Stimulated activated CD4-positive, alpha-beta T cell treated with anti-CD3 and anti-CD28 coated beads, Interleukin-4, amount 100 ng/mL, for 24 hours (primary cell): Measurements from ENCODE around the gene PXDN.
"Not testable (repeated sequence)": the region's sequence is repeated elsewhere in the genome, so short reads cannot be mapped to it uniquely, and the experiment has no call there.

Experiments used
- DNase-seq: peaks from one replicate; pipeline ENCODE4 v3.0.0-alpha.2; 2020

The PXDN gene

DNA sequence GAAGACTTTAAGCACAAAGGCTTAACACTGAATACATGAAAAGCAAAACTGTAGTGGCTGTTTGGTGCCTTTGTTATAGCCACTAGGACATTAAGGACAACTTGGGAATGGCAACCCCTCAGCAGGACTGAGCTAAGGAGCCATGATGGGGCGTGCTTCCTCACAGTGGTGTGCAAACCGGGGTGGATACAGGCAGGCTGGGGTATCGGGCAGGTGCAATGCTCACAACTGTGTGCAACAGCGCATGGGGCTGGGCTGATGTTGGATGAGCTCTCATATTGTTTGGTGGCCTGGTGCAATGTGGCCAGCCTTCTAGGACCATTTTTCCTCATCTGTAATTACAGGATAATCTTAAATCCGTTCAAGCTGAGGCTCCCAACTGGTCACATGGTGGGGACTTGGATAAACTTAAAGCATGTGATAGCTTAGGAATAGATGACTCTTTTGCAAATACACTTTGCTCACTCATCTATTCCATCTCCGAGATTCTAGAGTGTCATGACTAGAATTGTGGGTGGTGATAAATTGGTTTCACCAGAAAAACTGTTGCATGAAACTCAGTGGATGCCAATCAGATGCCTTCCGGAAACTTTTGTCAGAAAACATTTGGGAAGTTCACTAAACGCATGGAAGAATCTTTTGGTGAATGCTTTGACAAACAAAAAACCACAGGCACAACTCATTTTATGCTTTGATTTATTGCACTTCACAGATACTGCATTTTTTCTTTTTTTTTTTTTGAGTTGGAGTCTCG lies 116.5 kb downstream of the PXDN start:
- no peak for DNase-seq

DNA sequence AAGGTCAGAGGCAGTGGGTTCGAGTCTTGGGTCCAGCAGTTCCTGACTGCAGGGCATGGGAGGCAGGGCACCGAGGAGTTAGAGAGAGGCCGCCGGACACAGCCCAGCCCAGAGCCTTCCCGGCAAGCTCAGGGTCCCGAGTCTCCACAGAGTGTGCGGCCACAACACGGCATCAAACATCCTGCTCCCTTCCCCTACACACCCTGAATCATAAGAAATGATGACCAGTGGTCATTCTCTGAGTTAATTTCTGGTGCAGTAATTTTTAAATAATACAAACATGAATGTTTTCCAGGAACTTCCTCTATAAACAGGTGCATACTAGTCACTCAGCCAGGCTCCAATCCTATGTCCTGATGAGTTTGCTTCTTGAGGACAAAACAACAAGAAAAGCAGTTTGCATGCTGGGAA lies 118.0 kb downstream of the PXDN start:
- DNase-seq: no peak

GRCh38 chr2:1625281-1626001 lies 118.9 kb downstream of the PXDN start:
- DNase-seq: no peak

DNA sequence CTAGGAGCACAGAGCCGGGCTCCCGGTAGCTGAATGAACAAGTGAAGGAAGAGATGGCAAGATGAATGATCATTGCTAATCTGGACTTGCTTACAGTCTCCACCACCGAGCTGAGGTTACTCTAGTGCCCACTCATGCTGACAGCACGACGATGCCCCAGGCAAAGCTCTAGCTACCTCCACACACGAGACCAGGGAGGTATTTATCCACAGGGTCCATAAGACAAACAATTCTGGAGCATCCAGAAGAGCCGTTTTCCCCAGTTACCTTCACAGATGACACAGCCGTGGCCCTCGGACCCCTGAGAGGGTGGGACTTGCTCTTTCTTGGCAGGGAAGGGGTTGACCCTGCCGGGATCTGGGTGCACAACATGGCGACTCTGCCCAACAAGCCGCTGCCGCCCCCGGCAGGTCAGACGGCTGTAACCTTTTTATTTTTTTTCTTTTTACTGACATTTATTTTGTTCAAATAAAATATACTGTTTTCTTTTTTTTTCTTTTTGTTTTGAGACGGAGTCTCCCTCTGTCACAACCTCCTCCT lies 120.3 kb downstream of the PXDN start:
- DNase-seq: no peak

GRCh38 chr2:1622521-1623200 lies 121.7 kb downstream of the PXDN start:
- DNase-seq: no peak

DNA sequence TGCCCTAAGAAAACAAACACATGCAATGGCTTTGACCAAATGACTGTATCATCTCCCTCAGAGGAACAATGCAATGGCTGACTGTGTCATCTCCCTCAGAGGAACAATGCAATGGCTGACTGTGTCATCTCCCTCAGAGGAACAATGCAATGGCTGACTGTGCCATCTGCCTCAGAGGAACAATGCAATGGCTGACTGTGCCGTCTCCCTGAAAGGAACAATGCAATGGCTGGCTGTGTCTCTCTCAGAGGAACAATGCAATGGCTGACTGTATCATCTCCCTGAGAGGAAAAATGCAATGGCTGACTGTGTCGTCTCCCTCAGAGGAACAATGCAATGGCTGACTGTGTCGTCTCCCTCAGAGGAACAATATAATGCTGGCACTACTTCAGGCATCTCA lies 122.3 kb downstream of the PXDN start:
- DNase-seq: not testable (repeated sequence)

DNA sequence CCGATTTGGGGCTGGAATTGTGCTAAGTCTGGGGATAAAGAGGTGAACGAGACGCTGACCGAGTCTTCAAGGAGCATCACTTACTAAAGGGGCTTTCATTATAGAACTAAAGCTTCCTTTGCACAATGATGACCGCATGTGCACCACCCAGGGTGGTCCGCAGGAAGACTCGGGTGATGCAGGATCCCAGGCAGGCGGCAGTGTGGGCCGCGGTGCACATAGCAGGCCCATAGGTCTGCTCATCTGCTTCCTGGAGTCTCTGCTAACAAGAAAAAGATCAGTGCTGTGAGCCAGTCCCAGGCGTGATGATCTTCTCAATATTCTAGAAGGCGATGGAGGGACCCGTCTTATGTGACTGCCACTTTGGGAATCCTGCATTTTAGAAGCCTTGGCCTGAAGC lies 122.8 kb downstream of the PXDN start:
- no peak for DNase-seq

DNA sequence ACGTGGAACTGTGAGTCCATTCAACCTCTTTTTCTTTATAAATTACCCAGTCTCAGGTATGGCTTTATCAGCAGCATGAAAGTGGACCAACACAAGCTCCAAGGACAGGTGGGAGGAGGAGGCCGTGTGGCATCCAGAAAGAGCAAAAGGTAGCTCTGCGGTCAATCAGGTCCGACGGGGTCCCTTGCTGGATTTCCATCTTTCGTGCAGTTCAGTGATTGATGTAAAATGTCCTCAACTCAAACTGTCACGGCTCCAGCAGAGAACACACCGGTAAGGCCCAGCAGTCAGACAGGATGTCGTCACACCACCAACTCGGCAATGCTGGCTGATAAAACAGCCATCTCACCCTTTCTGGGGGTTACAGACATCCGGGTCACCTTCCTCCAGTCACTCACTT lies 123.3 kb downstream of the PXDN start:
- DNase-seq: no peak

- no peak for DNase-seq
These were observed 124.2 kb downstream of the PXDN start for GRCh38 chr2:1620081-1620480.

GRCh38 chr2:1619556-1619955 lies 124.8 kb downstream of the PXDN start:
- no peak for DNase-seq

DNA sequence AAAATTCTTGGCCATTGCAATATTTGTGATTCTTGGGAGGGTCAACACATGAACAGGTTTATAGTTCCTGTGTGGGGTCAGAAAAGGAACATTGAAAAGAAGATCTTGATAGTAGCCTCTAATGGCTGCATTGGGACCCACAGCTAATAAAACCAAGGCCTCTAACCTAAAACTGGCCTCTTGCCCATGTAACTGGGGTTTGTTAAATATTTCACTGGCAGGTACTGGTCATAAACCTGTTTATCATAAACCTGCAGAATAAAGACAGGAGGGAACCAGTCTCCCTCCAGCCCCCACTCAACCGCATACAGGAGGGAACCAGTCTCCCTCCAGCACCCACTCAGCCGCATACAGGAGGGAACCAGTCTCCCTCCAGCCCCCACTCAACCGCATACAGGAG lies 125.3 kb downstream of the PXDN start:
- DNase-seq: no peak

DNA sequence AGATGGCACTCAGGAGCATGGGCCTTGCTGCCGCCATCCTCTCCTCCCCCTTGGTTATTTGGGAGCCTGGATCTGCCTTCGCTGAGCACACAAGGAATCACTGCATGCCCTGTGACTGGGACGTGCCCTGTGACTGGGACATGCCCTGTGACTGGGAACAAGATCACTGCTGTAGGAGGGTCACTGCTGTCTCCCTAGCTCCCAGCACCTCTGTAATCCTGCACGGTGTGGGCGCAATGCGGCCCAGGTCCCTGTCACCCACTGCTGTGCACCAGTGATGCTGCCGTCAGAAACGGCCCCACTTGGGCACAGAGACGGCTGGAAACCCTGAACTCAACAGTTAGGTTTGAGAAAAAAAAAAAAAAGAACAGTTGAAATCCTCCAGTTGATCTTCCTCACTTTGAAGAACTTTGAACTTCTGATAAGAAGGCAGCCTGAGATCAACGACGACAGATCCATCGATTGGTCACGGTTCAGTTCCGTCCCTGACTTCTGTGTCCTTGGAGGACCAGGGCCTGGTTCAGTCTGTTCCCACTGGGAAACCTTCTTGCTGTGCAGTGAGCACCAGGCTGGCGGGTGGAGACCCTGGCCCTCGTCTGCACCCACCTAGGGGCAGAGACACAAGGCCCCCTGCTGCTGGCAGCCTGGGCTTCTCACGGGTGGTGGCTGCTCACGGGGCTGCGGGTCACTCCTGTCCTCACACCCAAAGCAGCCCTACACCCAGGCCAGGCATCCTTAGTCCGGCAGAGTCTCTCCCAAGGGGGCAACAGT lies 125.9 kb downstream of the PXDN start:
- DNase-seq: no peak

GRCh38 chr2:1617425-1618021 lies 126.8 kb downstream of the PXDN start:
- DNase-seq: no peak

DNA sequence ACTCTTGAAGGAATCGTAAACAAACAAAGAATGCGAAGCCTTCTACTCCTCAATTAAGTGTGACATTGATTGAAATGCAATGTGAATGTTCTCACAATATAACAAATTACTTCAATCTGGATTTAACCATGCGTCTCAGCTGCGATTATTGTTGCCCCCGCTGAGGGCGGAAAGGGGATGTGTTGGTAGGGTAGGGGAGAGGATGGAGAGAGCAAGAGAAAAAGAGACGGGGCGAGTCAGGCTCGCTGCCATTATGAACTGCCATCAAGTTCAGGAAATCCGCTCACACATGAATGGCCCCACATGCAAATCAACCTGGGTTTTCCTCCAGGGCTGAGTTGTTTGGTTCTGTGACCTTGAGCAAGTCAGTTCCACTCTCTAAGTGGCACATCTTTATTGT lies 129.8 kb downstream of the PXDN start:
- DNase-seq: no peak

GRCh38 chr2:1613731-1614354 lies 130.5 kb downstream of the PXDN start:
- DNase-seq: no peak

GRCh38 chr2:1613078-1613445 lies 131.3 kb downstream of the PXDN start:
- no peak for DNase-seq

GRCh38 chr2:1612391-1613077 lies 131.8 kb downstream of the PXDN start:
- DNase-seq: no peak

DNA sequence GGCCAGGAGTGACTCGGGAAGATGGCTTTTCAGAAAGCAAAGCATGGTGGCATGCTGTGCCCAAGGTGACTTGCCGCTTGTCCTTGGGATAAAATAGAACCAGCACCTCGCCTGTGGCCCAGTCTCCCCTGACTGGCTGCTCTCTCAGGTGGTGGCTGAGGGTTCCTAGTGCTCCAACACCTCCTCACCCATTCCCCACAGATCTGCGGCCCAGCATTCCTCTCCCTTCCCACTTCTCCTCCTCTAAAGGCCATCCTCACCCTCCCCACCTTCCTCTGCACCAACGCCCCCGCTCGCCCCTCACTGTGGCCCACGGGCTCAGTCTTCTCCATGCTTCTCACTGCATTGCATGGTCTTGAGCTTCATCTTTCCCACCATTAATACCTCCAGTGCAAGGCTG lies 132.4 kb downstream of the PXDN start:
- DNase-seq: no peak

GRCh38 chr2:1610096-1610485 lies 134.2 kb downstream of the PXDN start:
- DNase-seq: no peak

- no peak for DNase-seq
These were observed 134.7 kb downstream of the PXDN start for GRCh38 chr2:1609485-1610095.

DNA sequence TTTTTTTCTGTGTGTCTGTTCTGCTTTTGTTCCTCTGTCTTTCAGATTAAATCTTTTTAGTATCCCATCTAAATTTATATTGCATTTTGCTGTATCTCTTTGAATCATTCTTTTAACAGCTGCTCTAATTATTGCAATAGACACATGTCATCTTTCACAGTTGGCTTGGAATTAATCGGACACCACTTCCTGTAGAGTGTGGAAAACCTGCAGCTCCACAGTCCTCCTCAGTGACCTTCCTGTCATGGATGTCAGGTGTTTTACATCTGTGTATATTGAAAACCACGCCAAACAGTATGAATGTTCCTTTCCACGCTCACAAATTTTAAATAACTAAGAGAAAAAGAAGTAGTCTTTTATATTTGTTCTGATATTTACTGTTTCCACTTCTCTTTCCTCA lies 135.3 kb downstream of the PXDN start:
- DNase-seq: no peak
